Measurements from ENCODE around the gene MTCH1. TPM values are rescaled to one million over a fixed set of nuclear protein-coding genes. Genes with fewer than 3 reads are reported as not detected.

MTCH1 gene
- total RNA-seq, 1 experiment from 2014 or later, result 78.2 TPM

DNA sequence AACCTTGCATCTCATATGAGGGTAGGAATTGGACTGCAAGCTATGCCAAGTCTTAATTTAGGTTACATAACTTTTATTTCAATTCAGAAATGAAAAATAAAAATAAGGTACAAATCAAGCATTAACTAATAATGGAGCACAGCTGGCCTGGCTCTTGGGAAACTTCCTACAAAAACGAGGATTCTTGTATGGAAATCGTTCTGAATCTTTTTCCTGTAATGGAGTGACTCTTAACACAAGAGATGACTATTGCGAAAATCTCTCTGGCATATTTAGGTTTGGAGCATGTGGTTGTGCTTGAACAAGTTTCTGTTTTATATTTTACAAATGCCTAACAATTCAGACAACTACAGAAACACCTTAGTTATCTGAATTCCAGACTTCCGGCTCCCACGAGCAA is 65.5 kb downstream of the MTCH1 start:
- H3K36me3 Mint-ChIP-seq (ENCODE audit: insufficient read depth, unreplicated experiment), result peaks cover 88% of the 10 kb centered on the region
- ChIA-PET CTCF (interaction anchor here (0.7 to 1.5 kb wide), 2 partner anchors 35 to 65 kb away, joined by 3 to 4 read pairs; partner anchors contain the start of gene MTCH1), POLR2A (interaction anchor here (0.6 to 1.6 kb wide), 2 partner anchors 12 to 20 kb away, joined by 3 to 5 read pairs; no protein-coding TSS in a partner anchor)
- no peak overlapping the region for H3K4me3 Mint-ChIP-seq (ENCODE audit: unreplicated experiment)
- no peaks in the 10 kb centered on the region for H3K27me3 Mint-ChIP-seq (ENCODE audit: insufficient read depth, unreplicated experiment)
- no peak overlapping the region for H3K27ac Mint-ChIP-seq (ENCODE audit: low read depth, unreplicated experiment)
- intact Hi-C loops (cut with micrococcal nuclease), result no loop called here
- H3K4me1 Mint-ChIP-seq (ENCODE audit: insufficient read depth, unreplicated experiment), result no peaks in the 10 kb centered on the region
- TF ChIP-seq, protein P1, sequence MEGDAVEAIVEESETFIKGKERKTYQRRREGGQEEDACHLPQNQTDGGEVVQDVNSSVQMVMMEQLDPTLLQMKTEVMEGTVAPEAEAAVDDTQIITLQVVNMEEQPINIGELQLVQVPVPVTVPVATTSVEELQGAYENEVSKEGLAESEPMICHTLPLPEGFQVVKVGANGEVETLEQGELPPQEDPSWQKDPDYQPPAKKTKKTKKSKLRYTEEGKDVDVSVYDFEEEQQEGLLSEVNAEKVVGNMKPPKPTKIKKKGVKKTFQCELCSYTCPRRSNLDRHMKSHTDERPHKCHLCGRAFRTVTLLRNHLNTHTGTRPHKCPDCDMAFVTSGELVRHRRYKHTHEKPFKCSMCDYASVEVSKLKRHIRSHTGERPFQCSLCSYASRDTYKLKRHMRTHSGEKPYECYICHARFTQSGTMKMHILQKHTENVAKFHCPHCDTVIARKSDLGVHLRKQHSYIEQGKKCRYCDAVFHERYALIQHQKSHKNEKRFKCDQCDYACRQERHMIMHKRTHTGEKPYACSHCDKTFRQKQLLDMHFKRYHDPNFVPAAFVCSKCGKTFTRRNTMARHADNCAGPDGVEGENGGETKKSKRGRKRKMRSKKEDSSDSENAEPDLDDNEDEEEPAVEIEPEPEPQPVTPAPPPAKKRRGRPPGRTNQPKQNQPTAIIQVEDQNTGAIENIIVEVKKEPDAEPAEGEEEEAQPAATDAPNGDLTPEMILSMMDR (IDR thresholded peaks at IDR 0.05; ENCODE audit: unreplicated experiment), result no peak
- BruUV-seq (replicated peaks), result no TSS peak
- no peak for DNase-seq (ENCODE audit: unreplicated experiment)
- no peaks in the 10 kb centered on the region for H3K9me3 Mint-ChIP-seq (ENCODE audit: unreplicated experiment)

DNA sequence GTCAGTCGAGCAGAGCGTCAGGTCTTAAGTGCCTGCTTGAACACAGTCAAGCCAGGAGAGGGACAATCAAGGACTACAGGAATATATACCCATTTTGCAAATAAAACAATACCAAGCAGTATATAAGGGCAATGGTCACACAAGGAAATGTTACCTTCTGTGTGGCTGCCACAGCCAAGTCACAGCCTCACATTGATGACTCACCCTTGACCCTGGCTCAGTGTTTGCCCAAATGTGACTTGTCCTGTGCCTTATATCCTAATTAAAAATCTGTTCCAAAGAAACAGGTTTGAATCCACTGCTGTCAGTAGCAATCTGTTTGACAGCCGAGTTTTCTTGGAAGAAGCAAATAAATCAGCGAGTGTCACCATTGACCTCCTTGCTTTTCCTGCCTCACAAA is 65.9 kb downstream of the MTCH1 start:
- DNase-seq (ENCODE audit: unreplicated experiment), result no peak
- ChIA-PET CTCF (interaction anchor here (1.5 kb wide), 1 partner anchor 35 kb away, joined by 4 read pairs; no protein-coding TSS in a partner anchor), POLR2A (interaction anchor here (0.6 to 1.6 kb wide), 2 partner anchors 13 to 356 kb away, joined by 3 read pairs; no protein-coding TSS in a partner anchor)
- Mint-ChIP-seq H3K4me1 (ENCODE audit: insufficient read depth, unreplicated experiment) (no peaks in the 10 kb centered on the region), H3K27me3 (ENCODE audit: insufficient read depth, unreplicated experiment) (no peaks in the 10 kb centered on the region), H3K4me3 (ENCODE audit: unreplicated experiment) (no peak overlapping the region), H3K9me3 (ENCODE audit: unreplicated experiment) (no peaks in the 10 kb centered on the region), H3K27ac (ENCODE audit: low read depth, unreplicated experiment) (no peak overlapping the region), H3K36me3 (ENCODE audit: insufficient read depth, unreplicated experiment) (peaks cover 92% of the 10 kb centered on the region)
- TF ChIP-seq, protein P1 (IDR thresholded peaks at IDR 0.05; ENCODE audit: unreplicated experiment), result no peak
- intact Hi-C loops (cut with micrococcal nuclease), result no loop called here
- BruUV-seq (replicated peaks), result no TSS peak

Other genes with a start within 250 kb of the MTCH1 start
- not detected in 2 replicates for gene CPNE5, start 146.8 kb downstream of the MTCH1 start, total RNA-seq (2022)
- 53.6 and 54.9 TPM in 2 replicates for gene PPIL1, start 111.4 kb downstream of the MTCH1 start, total RNA-seq (2022)
- 36.9 and 43.1 TPM in 2 replicates for gene C6orf89, start 100.2 kb downstream of the MTCH1 start, total RNA-seq (2022)
- gene PI16, start 31.5 kb downstream of the MTCH1 start, total RNA-seq (2022), result not detected in 2 replicates
- gene FGD2, start 19.5 kb upstream of the MTCH1 start, total RNA-seq (2022), result not detected in 2 replicates
- 6.0 and 6.2 TPM in 2 replicates for gene PIM1, start 184.0 kb upstream of the MTCH1 start, total RNA-seq (2022)

Data from MCF 10A (cell line).